NCI-H748 (cell line): ENCODE data around the gene ITGB2.
"Not testable (repeated sequence)": the region's sequence is repeated elsewhere in the genome, so short reads cannot be mapped to it uniquely, and the experiment has no call there.

ENCODE experiments used
- DNase-seq: peaks from one replicate; lab custom pipeline; 2025; ENCODE audit not compliant: unreplicated experiment; lab: John Stamatoyannopoulos, UW

Gene ITGB2

DNA sequence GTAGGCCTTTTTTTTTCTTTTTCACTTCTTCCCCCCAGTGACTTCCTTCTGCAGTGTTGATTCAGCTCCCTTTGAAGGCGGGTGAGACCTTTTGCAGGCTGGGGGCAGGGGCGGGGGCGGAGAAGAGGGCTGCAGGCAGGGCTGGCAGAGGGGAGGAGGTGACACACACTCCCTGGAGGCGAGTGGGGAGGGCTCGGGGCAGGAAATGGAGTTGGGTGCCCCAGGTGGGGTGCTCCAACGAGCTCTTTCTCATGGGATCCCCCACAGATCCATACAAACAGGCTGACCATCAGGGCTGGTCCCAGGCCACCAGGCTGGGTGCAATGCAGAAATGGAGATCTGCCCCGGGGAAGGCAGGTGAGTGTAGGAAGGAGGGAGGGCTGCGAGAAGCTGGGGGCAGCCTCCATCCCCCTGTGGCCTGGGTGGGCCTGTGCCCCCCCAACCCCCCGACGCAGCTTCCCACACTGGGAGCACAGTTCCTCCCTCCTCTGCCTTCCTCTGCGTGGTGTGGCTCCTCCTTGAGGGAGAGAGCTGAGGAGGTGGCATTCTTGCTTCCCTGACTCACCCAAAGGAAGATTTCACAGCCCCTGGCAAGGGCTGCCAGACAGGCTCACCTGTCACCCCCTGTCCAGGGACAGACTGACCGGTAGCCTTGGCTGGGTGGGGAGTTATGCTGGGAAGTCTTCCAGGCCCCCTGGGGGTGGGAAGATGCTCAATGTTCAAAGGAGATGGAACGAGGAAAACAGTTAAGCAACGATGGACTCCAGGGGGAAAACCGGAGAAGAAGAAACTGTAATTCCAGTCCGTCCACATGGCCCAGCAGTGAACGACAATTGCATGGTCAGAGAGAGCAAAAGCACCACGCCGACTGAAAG is 7.1 kb upstream of the ITGB2 start:
- DNase-seq: no peak

DNA sequence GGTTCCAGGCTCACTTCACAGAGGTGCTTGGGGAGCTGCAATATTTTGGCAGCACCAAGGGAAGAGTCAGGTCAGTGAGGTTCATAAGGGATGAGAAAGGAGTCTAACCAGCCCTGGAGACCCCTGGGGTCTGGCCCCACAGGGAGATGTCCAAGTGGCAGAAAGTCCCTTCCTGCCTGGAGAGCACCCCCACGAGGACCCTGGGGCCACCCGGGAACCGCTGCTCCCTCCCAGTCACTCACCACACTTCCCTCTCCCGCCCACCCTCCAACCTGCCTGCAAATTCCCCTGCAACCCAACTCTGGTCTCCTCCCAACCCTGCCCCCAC is 6.5 kb upstream of the ITGB2 start:
- no peak for DNase-seq

DNA sequence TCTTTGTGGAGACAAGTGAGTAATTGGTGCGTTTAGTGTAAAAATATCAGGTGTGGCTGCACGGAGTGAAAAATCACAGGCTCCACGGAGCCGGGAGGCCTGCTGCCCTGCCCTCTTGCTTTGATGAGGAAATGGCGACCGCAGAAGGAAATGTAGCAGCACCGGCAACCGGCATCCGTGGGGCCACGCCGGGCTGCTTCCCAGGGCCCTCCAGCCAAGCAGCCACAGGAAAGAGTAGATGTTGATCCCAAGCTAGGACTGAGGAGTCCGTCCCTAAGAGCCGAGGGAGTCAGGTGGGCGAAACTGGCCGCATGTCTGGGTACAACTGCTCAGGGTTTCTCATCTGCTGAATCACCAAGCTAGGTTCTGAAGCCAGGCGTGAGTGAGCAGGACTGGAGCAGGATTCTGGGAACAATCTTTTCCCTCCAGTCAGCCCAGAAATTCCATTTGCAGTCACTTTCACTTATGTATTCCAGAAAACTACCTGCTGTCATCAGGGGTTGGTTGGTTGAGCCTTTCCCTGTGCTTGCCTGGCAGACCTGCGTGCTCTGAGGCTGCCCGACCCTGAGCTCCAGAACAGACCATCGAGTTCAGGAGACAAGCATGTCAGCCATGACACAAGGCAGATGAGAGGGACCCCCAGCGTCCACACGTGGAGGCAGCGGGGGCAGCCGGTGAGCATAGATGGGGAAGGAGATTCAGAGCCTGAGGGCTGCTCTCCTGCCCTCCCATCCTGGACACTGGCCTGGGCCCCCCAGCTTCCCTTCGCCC is 5.8 kb upstream of the ITGB2 start:
- no peak for DNase-seq

DNA sequence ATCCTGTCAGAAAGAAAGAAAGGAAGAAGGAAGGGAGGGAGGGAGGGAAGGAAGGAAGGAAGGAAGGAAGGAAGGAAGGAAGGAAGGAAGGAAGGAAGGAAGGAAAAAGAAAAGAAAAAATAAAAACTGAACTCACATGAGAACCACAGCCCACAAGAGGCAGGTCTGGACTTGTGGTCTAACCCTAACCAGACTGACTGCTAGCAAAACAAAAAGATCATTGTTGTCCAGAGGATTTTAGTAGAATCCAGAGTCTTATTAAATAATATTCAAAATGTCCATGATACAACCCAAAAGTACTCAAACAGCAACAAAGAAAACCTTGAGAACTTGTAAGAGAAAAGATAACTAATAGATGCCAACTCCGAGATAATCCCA is 4.7 kb upstream of the ITGB2 start:
- no peak for DNase-seq

GRCh38 chr21:44924606-44925377 is 4.1 kb upstream of the ITGB2 start:
- no peak for DNase-seq

DNA sequence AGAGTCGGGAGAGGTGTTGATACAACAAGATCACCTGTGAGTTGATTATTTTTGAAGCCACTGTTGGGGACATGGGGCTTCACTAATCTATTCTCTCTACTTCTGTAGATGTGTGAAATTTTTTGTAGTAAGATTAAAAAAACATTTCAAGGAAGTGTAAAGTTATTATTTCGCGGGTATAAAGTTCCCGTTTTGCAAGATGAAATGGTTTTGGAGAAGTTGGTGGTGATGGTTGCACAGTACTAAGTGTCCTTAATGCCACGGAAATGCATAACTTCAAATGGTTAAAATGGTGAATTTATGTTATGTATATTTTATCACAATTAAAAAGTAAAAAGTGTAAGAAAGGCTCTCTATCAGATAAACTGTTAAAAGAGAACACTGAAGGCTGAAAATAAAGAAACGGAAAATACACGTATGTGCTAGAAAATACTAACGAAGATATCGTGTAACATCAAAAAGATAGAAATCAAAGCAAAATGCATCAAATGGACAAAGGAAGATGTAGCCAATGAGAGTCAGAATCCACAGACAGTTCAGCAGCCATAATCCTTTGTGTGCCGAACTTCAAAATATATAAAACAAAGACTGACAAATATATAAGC is 2.9 kb upstream of the ITGB2 start:
- DNase-seq: no peak

- DNase-seq: no peak
These were observed 1.2 kb upstream of the ITGB2 start for GRCh38 chr21:44921928-44922327.

- DNase-seq: no peak
These were observed 596 bp downstream of the ITGB2 start for GRCh38 chr21:44919913-44920693.

DNA sequence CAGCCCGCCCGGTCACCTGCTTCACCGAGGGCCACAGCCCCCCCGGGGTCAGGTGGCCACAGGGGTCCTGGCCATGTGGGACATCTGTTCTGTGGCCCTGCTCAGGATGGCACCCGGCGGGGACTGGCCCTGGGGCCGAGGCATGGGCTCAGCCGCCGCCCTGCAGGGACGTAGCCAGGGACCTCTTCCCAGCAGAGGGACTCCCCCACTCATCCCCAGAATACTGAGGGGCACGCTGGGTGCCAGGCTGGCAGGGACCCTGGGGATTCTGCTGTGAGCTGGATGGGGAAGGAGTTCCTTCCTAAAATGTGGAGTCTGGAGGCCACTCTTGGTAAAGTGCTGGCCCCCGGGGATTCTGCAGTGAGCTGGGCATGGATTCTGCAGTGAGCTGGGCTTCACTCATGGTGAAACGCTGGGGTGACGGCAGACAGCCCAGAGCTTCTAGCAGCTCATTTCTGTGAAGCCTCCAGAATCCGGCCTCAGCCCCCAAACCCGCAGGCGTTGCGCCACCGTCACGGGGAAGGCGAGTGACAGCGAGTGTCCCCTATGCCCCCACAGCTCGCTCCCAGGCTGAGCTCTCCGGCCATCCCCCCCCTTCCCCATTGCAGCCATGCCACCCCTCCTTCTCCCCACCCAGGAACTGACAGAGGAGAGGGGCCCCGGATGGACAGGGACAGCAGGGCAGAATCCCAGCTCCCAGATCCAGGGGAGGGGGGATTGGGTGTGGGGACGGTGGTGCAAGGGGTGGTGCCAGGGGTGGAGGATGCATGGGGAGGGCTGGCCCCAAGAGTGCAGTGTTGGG is 1.4 kb downstream of the ITGB2 start:
- no peak for DNase-seq

DNA sequence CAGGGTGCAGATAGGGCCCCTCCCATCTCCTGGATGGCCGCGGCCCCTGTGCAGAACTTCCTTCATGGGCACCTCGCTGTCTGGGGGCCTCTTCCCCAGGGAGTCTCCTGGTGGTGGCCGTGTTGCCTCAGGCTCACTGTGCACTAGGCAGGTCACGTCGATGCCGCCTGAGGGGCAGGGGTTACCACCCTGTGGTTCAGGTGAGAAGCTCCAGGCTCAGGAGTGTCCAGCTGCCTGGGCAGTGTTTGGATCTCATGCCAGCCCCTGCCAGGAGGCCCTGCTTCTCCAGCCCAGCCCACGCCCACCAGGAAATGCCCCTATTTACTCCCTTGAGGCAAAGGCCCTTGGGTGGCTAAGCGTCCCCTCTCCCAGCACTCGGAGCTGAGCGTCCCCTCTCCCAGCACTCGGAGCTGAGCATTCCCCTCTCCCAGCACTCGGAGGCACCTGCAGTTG is 2.1 kb downstream of the ITGB2 start:
- no peak for DNase-seq

GRCh38 chr21:44918107-44918470 is 2.6 kb downstream of the ITGB2 start:
- no peak for DNase-seq

DNA sequence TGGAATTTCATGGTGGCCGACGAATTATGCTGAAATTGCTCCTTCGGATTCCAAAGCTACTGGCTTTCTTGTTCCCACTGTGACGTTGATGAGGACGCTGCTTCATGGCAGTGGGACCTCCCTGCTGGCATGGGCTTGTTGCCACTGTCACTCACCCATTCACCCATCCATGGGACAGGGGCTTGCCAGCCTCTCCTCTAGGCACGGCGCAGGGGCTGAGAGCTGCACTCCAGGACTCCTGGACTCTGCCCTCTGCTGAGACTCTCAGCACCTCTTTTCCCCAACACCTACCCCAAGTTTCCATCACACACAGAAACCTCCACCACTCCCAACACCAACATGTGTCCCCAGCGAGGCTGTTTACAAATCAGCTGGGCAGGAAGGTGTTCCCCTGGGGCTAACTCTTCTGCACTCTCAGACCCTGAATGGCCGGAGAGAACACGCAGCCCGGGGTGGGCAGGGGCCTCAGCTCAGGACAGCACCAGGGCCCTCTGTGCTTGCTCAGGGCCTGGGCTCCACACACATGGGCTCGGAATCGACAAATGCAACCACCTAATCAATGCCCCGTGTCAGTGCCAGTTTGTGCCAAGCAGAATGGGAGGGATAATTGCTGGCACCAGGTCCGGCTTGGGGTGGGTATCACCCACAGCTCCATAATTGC is 3.1 kb downstream of the ITGB2 start:
- DNase-seq: no peak

DNA sequence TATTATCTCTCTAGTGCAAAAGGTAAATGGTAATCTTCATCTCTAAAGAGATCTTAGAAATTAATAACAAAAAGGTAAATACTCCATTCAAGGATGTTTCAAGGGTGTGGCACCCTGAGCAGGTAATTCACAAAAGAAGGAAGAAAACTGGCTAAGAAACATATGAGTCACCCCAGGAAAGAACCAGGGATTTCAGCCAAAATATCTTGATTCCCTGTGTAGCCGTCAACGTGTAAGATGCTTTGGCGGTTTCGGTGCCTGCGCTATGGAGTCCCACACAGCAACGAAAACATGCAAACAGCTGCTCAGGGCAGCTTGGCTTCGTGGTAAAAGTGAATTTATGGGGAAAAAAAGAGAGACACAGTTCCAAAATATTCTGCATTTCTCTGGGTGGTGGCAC is 3.7 kb downstream of the ITGB2 start:
- DNase-seq: no peak

DNA sequence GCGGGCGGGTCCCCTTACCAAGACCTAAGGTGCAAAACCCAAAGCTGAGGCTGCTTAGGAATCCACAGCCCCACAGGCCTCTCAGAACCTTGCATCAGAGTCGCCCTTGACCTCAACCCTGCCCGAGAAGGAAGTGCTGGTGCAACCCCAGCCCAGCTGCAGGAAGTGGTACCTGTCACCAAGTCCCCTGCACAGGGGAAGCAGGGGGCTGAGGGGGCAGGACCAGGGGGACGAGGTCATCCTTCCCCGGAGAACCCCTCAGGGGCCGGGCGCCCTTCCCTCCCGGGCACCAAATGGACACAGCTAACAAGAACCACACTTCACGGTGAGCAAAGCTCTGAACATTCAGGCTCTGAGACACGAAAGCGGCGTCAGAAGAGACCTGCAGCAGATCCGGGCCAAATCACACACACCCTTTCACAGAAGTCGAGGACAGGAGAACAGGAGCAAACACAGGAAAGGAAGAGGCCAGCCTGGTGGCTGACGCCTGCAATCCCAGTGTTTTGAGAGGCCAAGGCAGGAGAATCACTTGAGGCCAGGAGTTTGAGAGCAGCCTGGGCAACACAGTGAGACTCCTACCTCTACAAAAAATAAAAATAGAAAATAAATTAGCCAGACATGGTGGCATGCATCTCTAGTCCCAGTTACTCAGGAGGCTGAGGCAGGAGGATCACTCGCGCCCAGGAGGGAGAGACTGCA is 6.4 kb downstream of the ITGB2 start:
- DNase-seq: no peak

- no peak for DNase-seq
These were observed 7.1 kb downstream of the ITGB2 start for GRCh38 chr21:44913425-44914175.

DNA sequence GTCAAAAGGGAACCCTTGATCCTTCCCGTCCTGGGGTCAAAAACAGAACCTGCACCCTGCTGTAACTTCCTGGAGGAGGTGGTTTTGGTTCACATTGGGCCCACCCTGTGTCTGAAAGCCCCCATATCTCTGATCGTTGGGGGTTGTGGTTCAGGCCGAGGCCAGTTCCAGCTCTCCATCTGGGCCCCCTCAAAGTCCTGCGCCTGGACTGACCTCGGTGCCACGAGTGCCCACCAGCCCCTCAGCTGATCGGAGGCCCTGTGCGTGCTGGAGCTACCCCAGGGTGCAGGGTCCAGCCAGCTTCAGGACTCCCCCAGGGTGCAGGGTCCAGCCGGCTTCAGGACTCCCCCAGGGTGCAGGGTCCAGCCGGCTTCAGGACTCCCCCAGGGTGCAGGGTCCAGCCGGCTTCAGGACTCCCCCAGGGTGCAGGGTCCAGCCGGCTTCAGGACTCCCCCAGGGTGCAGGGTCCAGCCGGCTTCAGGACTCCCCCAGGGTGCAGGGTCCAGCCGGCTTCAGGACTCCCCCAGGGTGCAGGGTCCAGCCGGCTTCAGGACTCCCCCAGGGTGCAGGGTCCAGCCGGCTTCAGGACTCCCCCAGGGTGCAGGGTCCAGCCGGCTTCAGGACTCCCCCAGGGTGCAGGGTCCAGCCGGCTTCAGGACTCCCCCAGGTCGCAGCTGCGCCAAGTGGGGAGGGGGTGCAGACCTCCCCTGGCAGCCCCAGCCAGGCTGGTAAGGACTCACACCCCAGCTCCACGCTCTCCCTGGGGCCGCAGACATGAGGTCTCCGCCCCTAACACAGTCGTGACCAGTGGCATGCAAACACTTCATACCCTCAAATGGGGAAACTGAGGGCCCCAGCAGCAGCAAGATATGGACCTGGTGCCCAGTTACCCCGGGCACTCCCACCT is 7.9 kb downstream of the ITGB2 start:
- not testable (repeated sequence) for DNase-seq

DNA sequence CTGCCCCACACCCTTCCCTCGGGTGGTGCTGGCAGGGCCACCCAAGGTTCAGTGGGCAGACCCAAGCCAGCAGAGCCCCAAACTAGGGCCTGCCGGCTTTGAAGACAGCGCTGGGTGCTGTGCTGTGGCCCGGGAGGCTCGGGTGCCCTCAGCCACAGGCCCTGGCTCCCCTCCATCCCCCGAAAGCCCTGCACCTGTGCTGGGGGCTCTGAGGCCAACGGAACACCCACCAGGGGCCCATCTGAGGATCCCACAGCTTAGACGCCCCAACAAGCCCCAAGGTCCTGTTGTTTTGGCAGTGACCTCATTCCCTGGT is 8.6 kb downstream of the ITGB2 start:
- no peak for DNase-seq
